IMR-90 (cell line): ENCODE data around the gene SIGLEC11. TPM values are rescaled to one million over a fixed set of nuclear protein-coding genes. Genes with fewer than 3 reads are reported as not detected.
A peak's percentile ranks its signal among the peaks of the same experiment; 100 is the strongest.

Experiments used
- ATAC-seq: fragments of 200-7000 bp; cut with Tn5 transposase; 2 replicates; pipeline ENCODE4 v1.9.1; 2020; ENCODE audit warnings: low read depth, mild to moderate bottlenecking, moderate library complexity
- BruUV-seq: library from RNA; stranded (reverse); fragments of 400-500 nt; replicated peaks from 2 replicates; lab custom pipeline; 2021; lab: Mats Ljungman, UMichigan
- CTCF ChIA-PET: fragments of 300-600 bp; formaldehyde crosslinking; extraction: SDS; loops from one replicate; lab custom pipeline; 2021; ENCODE audit warnings: antibody characterized with exemption; lab: Yijun Ruan, JAX
- POLR2A ChIA-PET: fragments of 300-600 bp; sonication (Branson Sonifier 250); formaldehyde crosslinking; loops from one replicate; lab custom pipeline; 2022; ENCODE audit warnings: antibody characterized with exemption; ENCODE audit not compliant: unreplicated experiment; lab: Charles Lee
- DNase-seq: peaks from one replicate; pipeline ENCODE4 v3.0.0; 2013
- H2AFZ ChIP-seq: replicated peaks from 2 replicates; pipeline ENCODE3; 2013; ENCODE audit warnings: low read length, mild to moderate bottlenecking; ENCODE audit not compliant: poor library complexity
- H2AK5ac ChIP-seq: 2 replicates; pipeline ENCODE4 v1.6.1; 2013; ENCODE audit warnings: low read depth, low read length, inconsistent platforms
- H2AK9ac ChIP-seq: replicated peaks from 2 replicates; pipeline ENCODE3; 2013; ENCODE audit warnings: mild to moderate bottlenecking, low read depth, low read length, moderate library complexity; ENCODE audit not compliant: poor library complexity
- H2BK120ac ChIP-seq: 2 replicates; pipeline ENCODE4 v1.6.1; 2013; ENCODE audit warnings: low read depth, low read length, inconsistent platforms
- H2BK15ac ChIP-seq: 3 replicates; pipeline ENCODE4 v1.6.1; 2013; ENCODE audit warnings: low read depth, low read length, inconsistent platforms
- H2BK20ac ChIP-seq: 2 replicates; pipeline ENCODE4 v1.6.1; 2013; ENCODE audit warnings: low read depth, mild to moderate bottlenecking, inconsistent platforms, low read length, moderate library complexity
- H2BK5ac ChIP-seq: 2 replicates; pipeline ENCODE4 v1.6.1; 2013; ENCODE audit warnings: mild to moderate bottlenecking, low read depth, low read length, inconsistent platforms; ENCODE audit not compliant: poor library complexity, severe bottlenecking
- H3K14ac ChIP-seq: replicated peaks from 2 replicates; pipeline ENCODE4 v1.6.1; 2013; ENCODE audit warnings: low read depth, low read length, inconsistent platforms
- H3K18ac ChIP-seq: 2 replicates; pipeline ENCODE4 v1.6.1; 2013; ENCODE audit warnings: low read depth, low read length, control low read depth
- H3K23ac ChIP-seq: 2 replicates; pipeline ENCODE4 v1.6.1; 2013; ENCODE audit warnings: low read depth, low read length, inconsistent platforms
- H3K27ac ChIP-seq: 2 replicates; pipeline ENCODE4 v1.5.1; 2013; ENCODE audit warnings: mild to moderate bottlenecking, control low read depth, low read length; ENCODE audit not compliant: insufficient read depth
- H3K27me3 ChIP-seq: 2 replicates; pipeline ENCODE4 v1.6.1; 2013; ENCODE audit warnings: low read length; ENCODE audit not compliant: control insufficient read depth, insufficient read depth
- H3K36me3 ChIP-seq: 2 replicates; pipeline ENCODE4 v1.6.1; 2013; ENCODE audit warnings: low read length, mixed read lengths; ENCODE audit not compliant: control insufficient read depth, insufficient read depth
- H3K4ac ChIP-seq: 2 replicates; pipeline ENCODE4 v1.6.1; 2013; ENCODE audit warnings: low read depth, low read length, inconsistent platforms
- H3K4me1 ChIP-seq: 2 replicates; pipeline ENCODE4 v1.6.1; 2013; ENCODE audit warnings: low read length, mixed read lengths; ENCODE audit not compliant: control insufficient read depth, insufficient read depth
- H3K4me2 ChIP-seq: 2 replicates; pipeline ENCODE4 v1.6.1; 2013; ENCODE audit warnings: low read depth, mild to moderate bottlenecking, control low read depth, low read length, moderate library complexity
- H3K4me3 ChIP-seq: 2 replicates; pipeline ENCODE4 v1.5.1; 2013; ENCODE audit warnings: low read depth, mild to moderate bottlenecking, control low read depth, low read length, moderate library complexity; ENCODE audit not compliant: insufficient read depth
- H3K56ac ChIP-seq: 2 replicates; pipeline ENCODE4 v1.6.1; 2013; ENCODE audit warnings: low read length, inconsistent platforms; ENCODE audit not compliant: insufficient read depth; ENCODE audit errors: extremely low read depth
- H3K79me1 ChIP-seq, 2 experiments: 2 replicates each; pipeline ENCODE4 v1.6.1; 2013; ENCODE audit warnings: low read length in 2 of 2, inconsistent platforms in 1 of 2, low read depth in 1 of 2
- H3K9ac ChIP-seq: 2 replicates; pipeline ENCODE4 v1.6.1; 2013; ENCODE audit warnings: low read depth, low read length, control low read depth
- H3K9me1 ChIP-seq: 2 replicates; pipeline ENCODE4 v1.6.1; 2013; ENCODE audit warnings: low read length, inconsistent platforms; ENCODE audit not compliant: insufficient read depth
- H3K9me3 ChIP-seq: 2 replicates; pipeline ENCODE4 v1.6.1; 2013; ENCODE audit warnings: low read length; ENCODE audit not compliant: control insufficient read depth, insufficient read depth
- H4K20me1 ChIP-seq: 2 replicates; pipeline ENCODE4 v1.6.1; 2013; ENCODE audit warnings: low read length, inconsistent platforms; ENCODE audit not compliant: insufficient read depth
- H4K5ac ChIP-seq: 2 replicates; pipeline ENCODE4 v1.6.1; 2013; ENCODE audit warnings: mild to moderate bottlenecking, low read depth, low read length, control low read depth
- H4K8ac ChIP-seq, 2 experiments: 2 replicates each; pipeline ENCODE4 v1.6.1; 2013; ENCODE audit warnings: low read depth in 2 of 2, low read length in 2 of 2, control low read depth in 1 of 2, inconsistent platforms in 1 of 2
- H4K91ac ChIP-seq: 2 replicates; pipeline ENCODE4 v1.6.1; 2013; ENCODE audit warnings: low read depth, low read length, inconsistent platforms; ENCODE audit not compliant: insufficient read depth
- CEBPB ChIP-seq: IDR thresholded peaks from 2 replicates; pipeline ENCODE4 v1.6.1; 2012; ENCODE audit warnings: low read depth, low read length, improper control_type of control experiment
- CHD1 ChIP-seq: IDR thresholded peaks from 2 replicates; pipeline ENCODE4 v1.6.1; 2012; ENCODE audit warnings: low read depth, low read length, improper control_type of control experiment
- CTCF ChIP-seq: conservative IDR thresholded peaks from 2 replicates; pipeline ENCODE4 v1.5.1; 2012; ENCODE audit warnings: mild to moderate bottlenecking, low read depth, low read length, improper control_type of control experiment
- ELK1 ChIP-seq: fragments of 150-350 bp; IDR thresholded peaks from 2 replicates; pipeline ENCODE4 v1.6.1; 2016; ENCODE audit warnings: low read depth, mild to moderate bottlenecking, low read length, moderate library complexity, borderline replicate concordance
- RCOR1 ChIP-seq: IDR thresholded peaks from 2 replicates; pipeline ENCODE4 v1.6.1; 2012; ENCODE audit warnings: mild to moderate bottlenecking, low read length, improper control_type of control experiment; ENCODE audit not compliant: insufficient replicate concordance
- SMC3 ChIP-seq: fragments of 150-350 bp; IDR thresholded peaks from 2 replicates; pipeline ENCODE4 v1.6.1; 2016; ENCODE audit warnings: low read depth, mild to moderate bottlenecking, antibody characterized with exemption, low read length, moderate library complexity
- WGBS, 2 experiments: methylation state at CpG; one replicate each; pipeline versions ENCODE4 v1.1.5 to v1.1.7; 2013; ENCODE audit warnings: missing lambda C conversion rate in 2 of 2; ENCODE audit not compliant: insufficient read length in 1 of 2; ENCODE audit errors: extremely low coverage in 2 of 2; 5-methylcytosine and 5-hydroxymethylcytosine counted together
- dilution Hi-C: fragments of 300-500 bp; cut with HindIII; formaldehyde crosslinking; loops from one replicate; pipeline ENCODE4 v1.14.3; 2018; ENCODE audit warnings: low sequenced_read_pairs; ENCODE audit not compliant: unreplicated experiment
- in situ Hi-C: fragments of 300-500 bp; cut with MboI; formaldehyde crosslinking; loops from 3 replicates; pipeline ENCODE4 v1.14.3; 2019; ENCODE audit warnings: low sequenced_read_pairs, inconsistent platforms, mixed read lengths
- intact Hi-C: fragments of 100-400 bp; cut with micrococcal nuclease; formaldehyde crosslinking; loops from 2 replicates; pipeline ENCODE4 v1.10.0; 2022
- polyA plus RNA-seq, 3 experiments: library from polyadenylated mRNA; depleted of rRNA; stranded (reverse); fragments of >200 nt; gene quantifications; 2 replicates each; pipeline ENCODE4 v1.2.3, GENCODE V29; 2012; ENCODE audit warnings: low replicate concordance in 1 of 3
- total RNA-seq: library from RNA; depleted of rRNA; stranded (reverse); fragments of >200 nt; gene quantifications from 2 replicates; pipeline ENCODE4 v1.2.3, GENCODE V29; 2012

The SIGLEC11 gene
- total and polyA plus RNA-seq, 2 of the 4 experiments (the other 2 are of a cell fraction) = not detected

GRCh38 chr19:50008532-50008931, 47.6 kb upstream of the SIGLEC11 start:
- peaks cover 10% of the 10 kb centered on the region for H3K4me1 ChIP-seq
- H2AK5ac ChIP-seq = no peak overlapping the region
- H3K79me1 ChIP-seq = peaks cover 14 to 30% of the 10 kb centered on the region in 2 experiments
- WGBS, 2 experiments = 52% methylated on average over 5 of the region's 10 CpGs; no CpG with 5 or more reads in 1 of the 2 experiments
- no peaks in the 10 kb centered on the region for H3K9me3 ChIP-seq
- H2AFZ ChIP-seq = no peak overlapping the region
- intact Hi-C loops = no loop called here
- no peak overlapping the region for H3K23ac ChIP-seq
- no peak overlapping the region for H3K4me2 ChIP-seq
- DNase-seq (no peak), ATAC-seq (no peak)
- no peak overlapping the region for H3K18ac ChIP-seq
- H3K4ac ChIP-seq = no peak overlapping the region
- H3K9ac ChIP-seq = no peak overlapping the region
- H3K14ac ChIP-seq = no peak overlapping the region
- dilution Hi-C loops = no loop called here
- H2AK9ac ChIP-seq = no peak overlapping the region
- no peak overlapping the region for H3K4me3 ChIP-seq
- H2BK15ac ChIP-seq = no peak overlapping the region
- H3K27me3 ChIP-seq = no peaks in the 10 kb centered on the region
- in situ Hi-C loops = no loop called here
- no TSS peak for BruUV-seq
- H4K20me1 ChIP-seq = peaks cover 7% of the 10 kb centered on the region
- ChIA-PET POLR2A (no interaction called here), CTCF (no interaction called here)
- no peak overlapping the region for H2BK120ac ChIP-seq
- H3K27ac ChIP-seq = no peak overlapping the region
- H2BK5ac ChIP-seq = no peak overlapping the region
- no peak overlapping the region for H3K56ac ChIP-seq
- peaks cover 15% of the 10 kb centered on the region for H3K9me1 ChIP-seq
- peaks cover 47% of the 10 kb centered on the region for H3K36me3 ChIP-seq
- H2BK20ac ChIP-seq = no peak overlapping the region
- H4K91ac ChIP-seq = no peak overlapping the region
- H4K8ac ChIP-seq = no peak overlapping the region
- no peak for TF ChIP-seq CHD1
- TF ChIP-seq RCOR1 = no peak
- TF ChIP-seq CEBPB = no peak
- TF ChIP-seq ELK1 = no peak
- 0 out of 2 replicates have a peak, but pooled peaks have one; percentile 14 for TF ChIP-seq CTCF
- TF ChIP-seq SMC3 = 0 out of 2 replicates have a peak, but pooled peaks have one; percentile 7
- H4K5ac ChIP-seq = no peak overlapping the region
